Measurements from ENCODE around the gene GSG1L. TPM values are rescaled to one million over a fixed set of nuclear protein-coding genes. Genes with fewer than 3 reads are reported as not detected.

GSG1L gene
- polyA plus RNA-seq, 1 donor (not counting 4 experiments of a cell fraction or from before 2014, with no cell fraction given): not detected

DNA sequence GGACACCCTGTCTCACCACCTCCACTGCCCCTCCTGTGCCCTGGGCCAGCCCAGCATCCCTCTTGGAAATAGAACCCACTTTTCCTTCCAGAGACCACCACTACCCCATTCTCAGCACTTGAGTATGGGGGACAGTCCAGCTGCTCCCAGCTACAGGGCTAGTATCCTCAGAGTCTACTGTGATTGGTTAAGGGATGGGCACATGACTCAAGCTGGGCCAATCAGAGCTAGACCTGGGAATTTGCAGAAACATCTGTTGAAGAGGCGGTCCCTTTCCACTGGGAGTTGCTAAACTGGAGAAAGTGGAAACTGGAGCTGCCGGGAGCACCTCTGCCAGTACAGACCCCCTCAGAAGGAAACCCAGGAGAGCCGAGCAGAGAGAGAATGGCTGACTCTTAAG lies 156.6 kb downstream of the GSG1L start:
- Histone ChIP-seq H3K27me3 (ENCODE audit: control insufficient read depth, extremely low read depth, insufficient read depth, low read length) (no peaks in the 10 kb centered on the region), H2AFZ (ENCODE audit: control insufficient read depth, low read length) (no peak overlapping the region), H4K20me1 (ENCODE audit: control insufficient read depth, extremely low read depth, insufficient read depth, low read length) (no peaks in the 10 kb centered on the region), H3K4me3 (ENCODE audit: control insufficient read depth in 2 of 3, extremely low read depth in 1 of 3, insufficient read depth in 2 of 3, low read depth in 1 of 3, low read length in 3 of 3) (no peak overlapping the region), H3K9me1 (ENCODE audit: control insufficient read depth, extremely low read depth, insufficient read depth, low read length) (no peaks in the 10 kb centered on the region), H3K79me2 (ENCODE audit: control insufficient read depth, insufficient read depth, low read length) (no peaks in the 10 kb centered on the region), H3K4me2 (ENCODE audit: control insufficient read depth, extremely low read depth, insufficient read depth, low read depth, low read length) (no peak overlapping the region), H3K4me1 (ENCODE audit: control insufficient read depth, extremely low read depth, insufficient read depth, low read length) (no peaks in the 10 kb centered on the region), H3K27ac (ENCODE audit: control insufficient read depth, insufficient read depth, low read length) (no peak overlapping the region), H3K9me3 (ENCODE audit: control insufficient read depth, low read depth, low read length) (no peaks in the 10 kb centered on the region), H3K9ac (ENCODE audit: control insufficient read depth, extremely low read depth, insufficient read depth, low read length) (no peak overlapping the region), H3K36me3 (ENCODE audit: control insufficient read depth in 2 of 2, extremely low read depth in 1 of 2, insufficient read depth in 2 of 2, low read length in 2 of 2) (no peaks in the 10 kb centered on the region)
- dilution Hi-C loops (cut with MboI; ENCODE audit: extremely low pct_ligation_motif_present, low sequenced_read_pairs): no loop called here
- no peak for DNase-seq (ENCODE audit: low read depth, low spot score)
- no peak for FAIRE-seq
- TF ChIP-seq, protein P1, sequence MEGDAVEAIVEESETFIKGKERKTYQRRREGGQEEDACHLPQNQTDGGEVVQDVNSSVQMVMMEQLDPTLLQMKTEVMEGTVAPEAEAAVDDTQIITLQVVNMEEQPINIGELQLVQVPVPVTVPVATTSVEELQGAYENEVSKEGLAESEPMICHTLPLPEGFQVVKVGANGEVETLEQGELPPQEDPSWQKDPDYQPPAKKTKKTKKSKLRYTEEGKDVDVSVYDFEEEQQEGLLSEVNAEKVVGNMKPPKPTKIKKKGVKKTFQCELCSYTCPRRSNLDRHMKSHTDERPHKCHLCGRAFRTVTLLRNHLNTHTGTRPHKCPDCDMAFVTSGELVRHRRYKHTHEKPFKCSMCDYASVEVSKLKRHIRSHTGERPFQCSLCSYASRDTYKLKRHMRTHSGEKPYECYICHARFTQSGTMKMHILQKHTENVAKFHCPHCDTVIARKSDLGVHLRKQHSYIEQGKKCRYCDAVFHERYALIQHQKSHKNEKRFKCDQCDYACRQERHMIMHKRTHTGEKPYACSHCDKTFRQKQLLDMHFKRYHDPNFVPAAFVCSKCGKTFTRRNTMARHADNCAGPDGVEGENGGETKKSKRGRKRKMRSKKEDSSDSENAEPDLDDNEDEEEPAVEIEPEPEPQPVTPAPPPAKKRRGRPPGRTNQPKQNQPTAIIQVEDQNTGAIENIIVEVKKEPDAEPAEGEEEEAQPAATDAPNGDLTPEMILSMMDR (optimal IDR thresholded peaks at IDR 0.05 in 1 of 3, IDR thresholded peaks at IDR 0.05 in 1 of 3, conservative IDR thresholded peaks at IDR 0.05 in 1 of 3; ENCODE audit: extremely low read depth in 1 of 3, insufficient read depth in 2 of 3, low read length in 3 of 3): no peak
- no peak for TF ChIP-seq EZH2 (IDR thresholded peaks at IDR 0.05; ENCODE audit: low read length)

DNA sequence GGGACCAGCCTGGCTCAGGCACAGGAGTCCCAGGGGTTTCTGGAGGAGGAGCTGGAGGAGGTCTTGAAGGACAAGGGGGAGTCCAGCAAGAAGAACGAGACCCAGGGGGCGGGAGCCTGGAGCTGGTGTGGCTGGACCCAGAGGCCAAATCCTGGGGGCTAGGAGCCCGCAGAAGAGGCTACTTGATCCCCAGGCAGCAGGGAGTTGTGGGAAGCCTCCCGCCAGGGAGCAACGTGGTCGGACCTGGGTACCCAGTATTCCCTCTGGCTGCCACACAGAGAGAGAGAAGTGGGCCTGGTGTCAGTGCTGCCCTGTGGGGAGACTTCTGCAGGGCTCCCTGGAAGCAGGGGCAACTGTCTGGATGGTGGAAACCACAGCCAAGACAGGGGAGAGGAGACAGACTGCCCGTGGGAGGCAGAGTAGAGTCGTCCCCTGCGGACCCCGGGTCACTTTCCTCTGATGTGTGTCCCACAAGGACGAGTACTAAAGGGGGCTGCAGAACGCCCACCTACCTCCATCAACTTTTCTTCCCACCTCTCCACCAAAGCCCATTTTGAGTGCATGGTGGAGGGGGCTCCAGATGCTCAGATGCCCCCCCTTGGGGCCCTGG lies 160.4 kb downstream of the GSG1L start:
- FAIRE-seq: no peak
- dilution Hi-C loops (cut with MboI; ENCODE audit: extremely low pct_ligation_motif_present, low sequenced_read_pairs): no loop called here
- H4K20me1 ChIP-seq (ENCODE audit: control insufficient read depth, extremely low read depth, insufficient read depth, low read length): no peaks in the 10 kb centered on the region

More for the DNA sequence above, 160.4 kb downstream of the GSG1L start:
- DNase-seq (ENCODE audit: low read depth, low spot score): no peak
- no peaks in the 10 kb centered on the region for H3K36me3 ChIP-seq (ENCODE audit: control insufficient read depth in 2 of 2, extremely low read depth in 1 of 2, insufficient read depth in 2 of 2, low read length in 2 of 2)
- H3K9me1 ChIP-seq (ENCODE audit: control insufficient read depth, extremely low read depth, insufficient read depth, low read length): no peaks in the 10 kb centered on the region
- no peak overlapping the region for H3K9ac ChIP-seq (ENCODE audit: control insufficient read depth, extremely low read depth, insufficient read depth, low read length)
- no peak overlapping the region for H2AFZ ChIP-seq (ENCODE audit: control insufficient read depth, low read length)
- H3K27ac ChIP-seq (ENCODE audit: control insufficient read depth, insufficient read depth, low read length): no peak overlapping the region
- H3K9me3 ChIP-seq (ENCODE audit: control insufficient read depth, low read depth, low read length): no peaks in the 10 kb centered on the region
- H3K79me2 ChIP-seq (ENCODE audit: control insufficient read depth, insufficient read depth, low read length): no peaks in the 10 kb centered on the region
- H3K4me1 ChIP-seq (ENCODE audit: control insufficient read depth, extremely low read depth, insufficient read depth, low read length): no peaks in the 10 kb centered on the region
- no peaks in the 10 kb centered on the region for H3K27me3 ChIP-seq (ENCODE audit: control insufficient read depth, extremely low read depth, insufficient read depth, low read length)
- H3K4me3 ChIP-seq (ENCODE audit: control insufficient read depth in 2 of 3, extremely low read depth in 1 of 3, insufficient read depth in 2 of 3, low read depth in 1 of 3, low read length in 3 of 3): no peak overlapping the region
- H3K4me2 ChIP-seq (ENCODE audit: control insufficient read depth, extremely low read depth, insufficient read depth, low read depth, low read length): no peak overlapping the region
- no peak for TF ChIP-seq EZH2 (IDR thresholded peaks at IDR 0.05; ENCODE audit: low read length)
- TF ChIP-seq, protein P1 (optimal IDR thresholded peaks at IDR 0.05 in 1 of 3, IDR thresholded peaks at IDR 0.05 in 1 of 3, conservative IDR thresholded peaks at IDR 0.05 in 1 of 3; ENCODE audit: extremely low read depth in 1 of 3, insufficient read depth in 2 of 3, low read length in 3 of 3): no peak

Measured in keratinocyte (primary cell).